GM19328 (cell line): ENCODE measurements around the gene CES1.
"Not testable (repeated sequence)": the region's sequence is repeated elsewhere in the genome, so short reads cannot be mapped to it uniquely, and the experiment has no call there.

Experiments used
- ATAC-seq: cut with Tn5 transposase; IDR thresholded peaks from one replicate; pipeline ENCODE4 v1.9.1; 2021; ENCODE audit warnings: mild to moderate bottlenecking, moderate library complexity; ENCODE audit not compliant: unreplicated experiment

The CES1 gene

GRCh38 chr16:55832425-55832772 lies 497 bp downstream of the CES1 start:
- ATAC-seq, result no peak

GRCh38 chr16:55830658-55831294 lies 2.1 kb downstream of the CES1 start:
- no peak for ATAC-seq

GRCh38 chr16:55829232-55829631 lies 3.7 kb downstream of the CES1 start:
- ATAC-seq, result not testable (repeated sequence)

- ATAC-seq, result no peak
These were observed 4.2 kb downstream of the CES1 start for GRCh38 chr16:55828680-55829079.

GRCh38 chr16:55825115-55825728 lies 7.7 kb downstream of the CES1 start:
- ATAC-seq, result no peak

- ATAC-seq, result no peak
These were observed 8.4 kb downstream of the CES1 start for GRCh38 chr16:55824473-55825000.

- ATAC-seq, result no peak
These were observed 10.6 kb downstream of the CES1 start for GRCh38 chr16:55822280-55822810.

- no peak for ATAC-seq
These were observed 11.7 kb downstream of the CES1 start for GRCh38 chr16:55821210-55821609.

GRCh38 chr16:55820615-55821014 lies 12.3 kb downstream of the CES1 start:
- ATAC-seq, result no peak

- ATAC-seq, result no peak
These were observed 15.5 kb downstream of the CES1 start for GRCh38 chr16:55817236-55817912.

- ATAC-seq, result not testable (repeated sequence)
These were observed 16.7 kb downstream of the CES1 start for GRCh38 chr16:55816222-55816621.

- no peak for ATAC-seq
These were observed 17.6 kb downstream of the CES1 start for GRCh38 chr16:55815320-55815719.

GRCh38 chr16:55814174-55814573 lies 18.7 kb downstream of the CES1 start:
- not testable (repeated sequence) for ATAC-seq

- not testable (repeated sequence) for ATAC-seq
These were observed 19.2 kb downstream of the CES1 start for GRCh38 chr16:55813730-55814129.

- no peak for ATAC-seq
These were observed 19.9 kb downstream of the CES1 start for GRCh38 chr16:55812951-55813350.

GRCh38 chr16:55811811-55812210 lies 21.1 kb downstream of the CES1 start:
- ATAC-seq, result no peak

GRCh38 chr16:55810451-55810961 lies 22.4 kb downstream of the CES1 start:
- ATAC-seq, result no peak

GRCh38 chr16:55809851-55810250 lies 23.0 kb downstream of the CES1 start:
- ATAC-seq, result no peak

- no peak for ATAC-seq
These were observed 23.5 kb downstream of the CES1 start for GRCh38 chr16:55809386-55809785.

GRCh38 chr16:55808286-55808685 lies 24.6 kb downstream of the CES1 start:
- ATAC-seq, result not testable (repeated sequence)

GRCh38 chr16:55805104-55805503 lies 27.8 kb downstream of the CES1 start:
- ATAC-seq, result not testable (repeated sequence)

- ATAC-seq, result not testable (repeated sequence)
These were observed 29.2 kb downstream of the CES1 start for GRCh38 chr16:55803681-55804080.
